ENCODE measurements around the gene IQSEC3.

IQSEC3 gene

GRCh38 chr12:193261-193660, 126.7 kb downstream of the IQSEC3 start:
- DNase-seq (ENCODE audit: low read depth): no peak
- no peak for TF ChIP-seq CTCF (IDR thresholded peaks at IDR 0.05; ENCODE audit: insufficient read depth, low read depth, low read length, missing control alignments)
- no peak overlapping the region for H3K4me3 ChIP-seq (ENCODE audit: low read depth, low read length)

GRCh38 chr12:194276-194675, 127.7 kb downstream of the IQSEC3 start:
- H3K4me3 ChIP-seq (ENCODE audit: low read depth, low read length): no peak overlapping the region
- no peak for DNase-seq (ENCODE audit: low read depth)
- no peak for TF ChIP-seq CTCF (IDR thresholded peaks at IDR 0.05; ENCODE audit: insufficient read depth, low read depth, low read length, missing control alignments)

GRCh38 chr12:195156-195555, 128.6 kb downstream of the IQSEC3 start:
- DNase-seq (ENCODE audit: low read depth): no peak
- no peak overlapping the region for H3K4me3 ChIP-seq (ENCODE audit: low read depth, low read length)
- TF ChIP-seq CTCF (IDR thresholded peaks at IDR 0.05; ENCODE audit: insufficient read depth, low read depth, low read length, missing control alignments): no peak

- DNase-seq (ENCODE audit: low read depth): no peak
- H3K4me3 ChIP-seq (ENCODE audit: low read depth, low read length): no peak overlapping the region
- no peak for TF ChIP-seq CTCF (IDR thresholded peaks at IDR 0.05; ENCODE audit: insufficient read depth, low read depth, low read length, missing control alignments)
These were observed 129.4 kb downstream of the IQSEC3 start for GRCh38 chr12:195951-196350.

- TF ChIP-seq CTCF (IDR thresholded peaks at IDR 0.05; ENCODE audit: insufficient read depth, low read depth, low read length, missing control alignments): no peak
- DNase-seq (ENCODE audit: low read depth): no peak
- no peak overlapping the region for H3K4me3 ChIP-seq (ENCODE audit: low read depth, low read length)
These were observed 129.9 kb downstream of the IQSEC3 start for GRCh38 chr12:196436-196835.

DNA sequence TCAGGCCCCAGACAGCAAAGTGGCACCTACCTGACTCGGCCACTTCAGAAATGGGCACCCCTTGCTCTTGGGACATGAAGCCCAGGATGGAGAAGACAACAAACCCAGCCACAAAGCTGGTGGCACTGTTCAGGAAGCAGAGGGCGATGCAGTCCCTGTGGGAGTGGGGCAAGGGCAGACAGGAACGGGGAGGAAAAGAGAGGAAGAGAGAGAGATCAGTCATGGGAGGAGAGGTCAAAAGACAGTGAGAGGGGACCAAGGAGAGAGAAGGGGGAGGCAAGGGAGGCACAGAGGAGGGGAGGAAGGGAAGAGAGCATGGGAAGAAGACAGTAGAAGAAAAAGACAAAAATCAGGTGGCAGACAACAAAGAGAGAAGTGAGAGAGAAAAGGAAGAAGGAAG, 130.8 kb downstream of the IQSEC3 start:
- no peak for DNase-seq (ENCODE audit: low read depth)
- no peak for TF ChIP-seq CTCF (IDR thresholded peaks at IDR 0.05; ENCODE audit: insufficient read depth, low read depth, low read length, missing control alignments)
- H3K4me3 ChIP-seq (ENCODE audit: low read depth, low read length): no peak overlapping the region

- no peak for DNase-seq (ENCODE audit: low read depth)
- TF ChIP-seq CTCF (IDR thresholded peaks at IDR 0.05; ENCODE audit: insufficient read depth, low read depth, low read length, missing control alignments): no peak
- no peak overlapping the region for H3K4me3 ChIP-seq (ENCODE audit: low read depth, low read length)
These were observed 131.5 kb downstream of the IQSEC3 start for GRCh38 chr12:197911-198695.

Data from GM12865 (cell line).